ENCODE results near the gene IGF2BP2. TPM values are rescaled to one million over a fixed set of nuclear protein-coding genes. Genes with fewer than 3 reads are reported as not detected.
A peak's percentile ranks its signal among the peaks of the same experiment; 100 is the strongest.

Gene IGF2BP2
- total and polyA plus RNA-seq, 2 of the 13 experiments (the other 11 are each of a cell fraction or from before 2014, with no cell fraction given) = 6.5 to 46.0 TPM

- peak in 1 of 2 experiments; percentile 48; a peak in 1 of 4 replicates for TF ChIP-seq REST (IDR thresholded peaks at IDR 0.05; ENCODE audit: borderline replicate concordance in 1 of 2, low read depth in 1 of 2, low read length in 2 of 2)
- peak; percentile 87 for TF ChIP-seq MYC (CRISPR knock-in tag; IDR thresholded peaks at IDR 0.05; ENCODE audit: borderline replicate concordance)
- TF ChIP-seq YEATS4 (CRISPR knock-in tag; IDR thresholded peaks at IDR 0.05; ENCODE audit: borderline replicate concordance) = peak; percentile 40; the same call in 1 of the 2 replicates
- TF ChIP-seq BRD4 (CRISPR knock-in tag; IDR thresholded peaks at IDR 0.05) = 0 out of 2 replicates have a peak, but pooled peaks have one; percentile 35
- peak; percentile 66 for TF ChIP-seq ZFY (CRISPR knock-in tag; IDR thresholded peaks at IDR 0.05)
- TF ChIP-seq SKI (IDR thresholded peaks at IDR 0.05; ENCODE audit: partially characterized antibody) = peak; percentile 27
- TF ChIP-seq GRHL1 (CRISPR knock-in tag; conservative IDR thresholded peaks at IDR 0.05) = no peak
- no peak; the same call in 1 of the 2 replicates for TF ChIP-seq KMT2B (CRISPR knock-in tag; IDR thresholded peaks at IDR 0.05)
- TF ChIP-seq KDM4B (CRISPR knock-in tag; IDR thresholded peaks at IDR 0.05) = peak; percentile 7; the same call in 1 of the 2 replicates
- TF ChIP-seq SP2 (CRISPR knock-in tag; IDR thresholded peaks at IDR 0.05) = 0 out of 2 replicates have a peak, but pooled peaks have one; percentile 12
- TF ChIP-seq POLR2G (IDR thresholded peaks at IDR 0.05; ENCODE audit: low read depth, low read length) = peak; percentile 75
- TF ChIP-seq IKZF5 (CRISPR knock-in tag; IDR thresholded peaks at IDR 0.05) = peak; percentile 36; the same call in 1 of the 2 replicates
- no peak for TF ChIP-seq THRA (CRISPR knock-in tag; IDR thresholded peaks at IDR 0.05; ENCODE audit: borderline replicate concordance)
- TF ChIP-seq KAT8 (CRISPR knock-in tag; IDR thresholded peaks at IDR 0.05) = no peak; the same call in 1 of the 2 replicates
- peak; percentile 43; the same call in 1 of the 2 replicates for TF ChIP-seq ZNF768 (CRISPR knock-in tag; IDR thresholded peaks at IDR 0.05)
- 0 out of 2 replicates have a peak, but pooled peaks have one; percentile 16 for TF ChIP-seq HIVEP1 (CRISPR knock-in tag; IDR thresholded peaks at IDR 0.05)
- TF ChIP-seq ZNF253 (CRISPR knock-in tag; IDR thresholded peaks at IDR 0.05; ENCODE audit: borderline replicate concordance) = no peak
- TF ChIP-seq ZBTB14 (CRISPR knock-in tag; IDR thresholded peaks at IDR 0.05) = peak; percentile 25; the same call in 1 of the 2 replicates
These were observed 514 bp downstream of the IGF2BP2 start (continued) for GRCh38 chr3:185824051-185825005.
